Measurements from ENCODE around the gene NLGN1.

The NLGN1 gene

DNA sequence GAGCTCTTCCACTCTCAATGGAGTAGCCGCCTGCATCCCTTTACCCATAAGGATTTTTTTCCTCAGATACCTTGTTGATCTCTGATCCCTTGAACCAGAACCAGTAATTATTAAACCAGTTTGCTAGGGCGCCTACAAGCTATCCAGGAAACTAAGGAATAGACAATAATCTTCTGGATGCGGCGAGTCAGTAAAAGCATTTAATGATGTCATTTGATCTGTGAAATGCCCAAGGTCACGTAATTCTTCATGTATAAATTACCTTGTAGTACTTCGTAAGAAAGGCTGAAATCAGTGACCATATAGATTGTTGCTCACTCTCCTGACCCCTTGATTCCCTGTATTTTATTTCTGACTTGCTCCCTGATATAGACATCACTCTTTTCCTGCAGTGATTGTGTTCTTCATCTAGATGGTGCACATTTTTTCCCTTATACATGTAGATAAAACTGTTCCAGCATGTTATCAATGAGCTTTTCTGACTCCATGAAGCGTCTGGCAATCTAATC lies 913.0 kb downstream of the NLGN1 start:
- DNase-seq = no peak

DNA sequence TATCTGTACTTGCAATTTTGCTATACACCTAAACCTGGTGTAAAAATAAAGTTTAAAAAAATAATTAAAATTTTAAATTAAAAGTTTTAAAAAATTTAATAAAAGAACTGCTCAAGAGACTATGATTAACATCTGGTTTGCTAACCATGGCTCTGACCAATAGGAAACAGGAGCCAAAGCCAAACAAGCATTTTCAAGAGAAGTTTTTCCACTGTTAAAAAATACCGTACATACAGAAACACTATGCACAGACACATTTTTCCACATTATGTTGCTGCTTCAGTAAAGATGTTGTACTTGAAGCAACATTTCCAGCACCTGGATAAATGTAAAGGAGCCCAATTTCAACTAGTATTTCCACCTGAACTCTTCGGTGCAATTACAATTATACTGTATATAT lies 917.7 kb downstream of the NLGN1 start:
- no peak for DNase-seq

DNA sequence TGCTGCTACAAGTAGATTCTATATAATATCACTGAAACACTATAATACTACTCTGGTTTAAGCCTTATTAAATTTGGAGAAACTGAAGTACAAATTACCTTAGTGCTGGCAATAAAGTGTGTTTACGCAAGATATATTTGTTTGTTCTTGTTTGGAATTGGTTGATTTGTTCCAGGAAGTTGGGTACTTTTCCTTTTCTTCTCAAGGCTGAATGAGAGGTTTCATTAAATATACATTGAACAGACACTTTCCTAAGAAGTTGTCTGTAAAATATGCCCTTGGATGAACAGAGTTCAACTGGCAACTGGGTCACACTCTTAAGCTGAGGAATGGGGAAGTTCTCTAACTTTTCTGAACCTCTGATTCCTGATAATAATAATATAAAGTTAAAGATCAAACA lies 919.5 kb downstream of the NLGN1 start:
- DNase-seq = no peak

DNA sequence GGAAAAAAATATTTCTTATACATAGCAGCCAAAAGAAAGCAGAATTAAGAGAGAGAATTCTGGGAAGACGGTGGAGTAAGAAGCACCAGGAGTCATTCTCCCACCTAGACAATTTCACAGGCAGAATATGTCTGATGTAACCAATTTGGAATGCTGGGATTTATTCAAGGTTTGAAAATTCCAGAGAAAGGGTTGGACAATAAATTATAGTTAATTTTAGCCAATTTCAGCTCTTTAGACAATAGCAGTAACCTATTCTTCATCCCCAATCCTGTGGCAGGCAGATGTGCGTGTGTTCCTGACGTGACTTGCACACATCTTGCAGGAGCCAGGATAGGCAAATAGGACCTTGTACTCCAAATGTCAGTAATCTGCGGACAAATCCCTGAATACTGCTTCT lies 920.6 kb downstream of the NLGN1 start:
- no peak for DNase-seq

DNA sequence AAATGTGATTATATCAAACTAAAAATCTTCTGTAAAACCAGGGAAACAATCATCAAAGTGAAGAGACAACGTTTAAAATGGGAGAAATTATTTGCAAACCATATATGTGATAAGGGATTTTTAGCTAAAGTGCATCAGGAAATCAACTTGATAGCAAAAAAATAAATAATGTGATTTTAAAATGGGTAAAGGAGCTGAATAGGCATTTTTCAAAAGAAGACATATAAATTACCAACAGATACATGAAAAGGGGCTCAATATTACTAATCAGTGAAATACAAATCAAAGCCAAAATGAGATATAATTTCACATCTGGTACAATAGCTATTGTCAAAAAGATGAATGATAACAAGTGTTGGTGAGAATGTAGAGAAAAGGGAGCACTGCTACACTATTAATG lies 924.0 kb downstream of the NLGN1 start:
- DNase-seq = no peak

DNA sequence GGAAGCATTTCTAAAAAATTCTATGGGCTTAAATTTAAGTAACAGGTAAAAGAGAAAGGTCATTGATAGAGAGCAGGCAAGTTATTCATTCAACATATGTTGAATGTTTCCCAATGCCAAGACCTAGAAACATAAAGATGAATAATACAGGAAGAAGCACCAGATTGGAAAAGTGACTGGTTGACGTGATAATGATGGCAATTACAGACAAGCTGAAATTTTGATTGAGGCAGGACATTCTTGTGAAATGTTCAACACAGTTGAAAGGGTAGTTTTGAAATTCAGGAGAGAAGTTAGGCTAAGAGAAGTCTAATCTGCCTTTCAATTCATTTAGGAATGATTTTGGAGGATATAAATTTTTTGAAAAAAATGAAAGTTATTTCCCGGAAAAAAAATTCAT lies 925.2 kb downstream of the NLGN1 start:
- no peak for DNase-seq

DNA sequence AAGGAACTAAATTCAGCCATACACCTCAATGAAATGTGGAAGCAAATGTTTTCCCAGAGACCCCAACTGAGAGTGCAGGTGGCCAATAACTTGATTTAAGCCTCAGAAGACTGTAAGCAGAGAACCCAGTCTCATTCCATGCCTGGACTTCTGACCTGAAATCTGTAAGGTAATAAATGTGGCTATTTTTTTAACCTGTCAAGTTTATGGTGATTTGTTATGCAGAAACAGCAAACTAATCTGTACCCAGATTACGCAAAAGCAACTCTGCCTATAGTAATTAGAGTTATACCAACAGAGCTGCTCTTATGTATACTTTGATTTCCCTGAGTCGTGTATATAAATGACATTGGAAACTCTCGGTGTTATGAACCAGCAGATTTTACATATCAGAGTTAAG lies 927.6 kb downstream of the NLGN1 start:
- DNase-seq = no peak

DNA sequence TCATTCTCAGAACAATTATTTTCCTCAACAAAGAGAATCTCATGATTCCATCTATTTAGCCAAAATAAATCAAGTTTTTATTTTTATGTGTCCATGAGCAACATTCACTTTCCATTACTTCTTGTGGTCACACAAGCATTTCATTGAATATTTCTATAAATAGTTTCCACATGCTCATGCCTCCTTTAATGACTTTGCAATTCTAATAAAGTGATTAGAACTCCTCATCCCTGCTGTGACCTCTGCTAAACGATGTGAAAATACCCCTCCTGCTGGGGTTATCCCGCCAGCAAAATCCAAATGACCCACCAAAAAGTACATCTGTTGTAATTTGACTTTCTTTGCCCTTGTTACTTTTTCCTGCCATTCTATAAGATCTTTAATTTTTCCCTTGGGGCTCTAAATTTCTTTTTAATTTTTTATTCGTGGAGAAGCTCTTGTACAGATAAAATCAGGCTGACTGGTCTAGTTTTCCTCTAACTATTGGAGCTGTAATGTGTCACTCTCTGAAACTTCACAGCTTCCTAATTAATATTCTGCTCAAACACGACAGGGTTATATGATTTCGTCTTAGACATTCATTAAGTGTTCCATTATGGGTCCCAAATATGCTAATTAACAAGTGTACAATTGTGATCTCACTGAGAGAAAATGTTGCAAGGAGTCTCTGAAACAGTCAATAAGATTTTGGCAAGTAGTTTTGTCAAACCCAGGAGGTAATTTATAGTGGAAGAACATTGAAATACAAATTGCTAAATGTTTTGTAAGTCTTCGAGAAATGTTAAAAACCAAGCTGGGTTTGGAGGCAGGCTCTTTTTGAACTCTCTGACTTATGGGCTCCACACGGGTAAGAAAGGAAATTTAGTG lies 928.5 kb downstream of the NLGN1 start:
- DNase-seq = no peak

DNA sequence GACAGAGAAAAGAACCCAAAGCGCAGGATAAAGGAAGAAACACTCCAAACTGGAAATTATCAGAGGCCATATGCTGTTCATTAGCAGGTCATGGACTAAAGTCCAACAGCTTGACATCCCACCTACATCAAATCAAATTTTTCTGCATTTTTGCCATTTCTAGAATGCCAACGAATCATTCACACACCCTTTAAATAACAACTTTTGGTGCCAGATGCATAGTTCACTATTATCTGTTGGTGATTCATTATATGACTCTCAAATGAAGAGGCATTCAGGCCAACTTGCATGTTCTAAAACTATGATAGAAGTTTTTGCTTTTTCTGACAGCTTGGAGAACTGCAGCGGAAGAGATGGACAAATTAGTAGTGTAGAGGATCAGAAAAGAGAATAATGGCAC lies 931.8 kb downstream of the NLGN1 start:
- no peak for DNase-seq

DNA sequence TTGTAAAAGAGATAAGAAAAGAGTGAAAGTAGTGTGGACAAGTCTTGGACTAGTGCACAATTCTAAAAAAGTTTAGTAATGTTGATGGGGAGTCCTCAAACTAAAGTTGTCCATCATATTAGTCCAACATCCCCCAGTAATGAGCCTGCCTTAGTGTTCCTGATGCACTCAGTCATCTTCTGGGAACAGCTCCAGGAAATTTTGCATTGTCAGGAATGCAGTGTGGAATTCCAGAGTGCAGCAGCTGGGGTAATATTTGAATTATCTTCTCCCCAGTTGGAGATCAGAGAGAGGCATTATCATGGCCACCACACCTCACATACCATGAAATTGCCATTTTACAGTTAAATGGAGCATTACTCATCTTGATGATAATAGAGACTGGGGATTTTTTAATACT lies 932.8 kb downstream of the NLGN1 start:
- DNase-seq = no peak

DNA sequence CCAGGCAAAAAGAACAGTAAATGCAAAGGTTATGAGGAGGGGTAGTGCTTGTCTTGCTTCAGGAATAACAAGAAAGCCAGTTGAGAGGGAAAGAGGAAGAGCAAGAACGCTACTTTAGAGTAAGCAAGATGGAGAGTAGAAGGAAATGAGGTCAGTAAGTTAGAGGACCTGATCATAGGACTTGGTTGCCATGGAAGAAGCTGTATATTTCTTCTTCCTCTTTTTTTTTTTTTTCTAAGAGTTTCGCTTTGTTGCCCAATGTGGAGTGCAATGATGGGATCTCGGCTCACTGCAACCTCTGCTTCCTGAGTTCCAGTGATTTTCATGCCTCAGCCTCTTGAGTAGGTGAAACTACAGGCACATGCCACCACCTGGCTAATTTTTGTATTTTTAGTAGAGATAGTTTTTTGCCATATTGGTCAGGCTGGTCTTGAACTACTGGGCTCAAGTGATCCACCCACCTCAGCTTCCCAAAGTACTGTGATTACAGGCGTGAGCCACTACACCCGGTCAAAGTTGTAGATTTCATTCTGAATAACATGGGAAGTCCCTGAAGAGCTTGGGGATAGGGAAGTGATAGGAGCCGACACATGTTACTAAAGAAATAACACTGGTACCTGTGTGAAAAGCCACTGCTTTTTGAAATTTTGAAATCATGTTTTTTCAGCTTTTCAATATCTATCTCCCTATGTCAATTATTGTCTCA lies 933.7 kb downstream of the NLGN1 start:
- DNase-seq = peak; percentile 53 to 92 (median 78)

DNA sequence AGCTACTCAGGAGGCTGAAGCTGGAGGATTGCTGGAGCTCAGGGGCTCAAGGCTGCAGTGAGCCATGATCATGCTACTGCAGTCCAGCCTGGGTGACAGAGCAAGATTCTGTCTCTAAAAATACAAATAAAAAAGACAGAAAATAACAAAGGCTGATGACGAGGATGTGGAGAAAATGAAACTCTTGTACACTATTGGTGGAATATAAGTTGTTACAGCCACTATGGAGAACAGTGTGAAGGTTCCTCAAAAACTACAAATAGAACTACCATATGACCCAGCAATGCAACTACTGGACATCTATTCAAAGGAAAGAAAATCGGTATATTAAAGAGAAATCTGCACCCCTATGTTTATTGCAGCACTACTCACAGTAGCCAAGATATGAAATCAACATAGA lies 934.8 kb downstream of the NLGN1 start:
- DNase-seq = peak in 3 of 4 experiments; percentile 7 to 64 (median 58)

DNA sequence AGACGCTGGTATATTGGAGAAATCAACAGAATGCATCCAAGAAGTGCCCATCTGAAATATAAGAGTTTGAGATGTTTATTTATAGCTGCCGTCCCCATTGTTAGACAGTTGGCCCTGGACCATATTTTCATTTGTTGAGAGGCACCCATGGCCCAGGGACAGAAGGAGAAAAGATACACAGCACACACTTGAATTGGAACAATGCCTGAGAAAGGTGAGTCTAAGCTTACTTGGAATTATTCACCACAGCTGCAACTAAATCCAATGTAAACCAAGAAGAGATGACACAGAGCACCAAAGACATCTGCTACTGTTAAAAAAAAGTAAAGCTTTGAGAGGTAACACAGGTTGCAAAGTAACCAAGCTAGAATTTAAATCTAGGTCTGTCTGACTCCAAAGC lies 936.1 kb downstream of the NLGN1 start:
- DNase-seq = no peak

DNA sequence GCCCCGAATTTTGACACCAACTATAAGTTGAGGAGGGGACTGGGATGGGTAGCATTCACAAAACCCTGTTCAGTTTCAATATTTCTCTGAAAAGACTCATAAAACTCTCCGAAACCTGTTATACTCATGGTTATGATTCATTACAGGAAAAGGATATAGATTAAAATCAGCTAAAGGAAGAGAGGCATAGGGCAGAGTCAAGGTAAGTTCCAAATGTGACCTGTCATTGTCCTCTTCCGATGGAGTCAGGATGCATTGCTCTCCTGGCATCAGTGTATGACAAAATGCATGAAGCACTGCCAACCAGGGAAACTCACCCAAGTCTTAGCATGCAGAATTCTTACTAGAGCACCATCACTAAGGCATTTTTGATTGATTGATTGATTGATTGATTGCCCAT lies 936.6 kb downstream of the NLGN1 start:
- DNase-seq = no peak

DNA sequence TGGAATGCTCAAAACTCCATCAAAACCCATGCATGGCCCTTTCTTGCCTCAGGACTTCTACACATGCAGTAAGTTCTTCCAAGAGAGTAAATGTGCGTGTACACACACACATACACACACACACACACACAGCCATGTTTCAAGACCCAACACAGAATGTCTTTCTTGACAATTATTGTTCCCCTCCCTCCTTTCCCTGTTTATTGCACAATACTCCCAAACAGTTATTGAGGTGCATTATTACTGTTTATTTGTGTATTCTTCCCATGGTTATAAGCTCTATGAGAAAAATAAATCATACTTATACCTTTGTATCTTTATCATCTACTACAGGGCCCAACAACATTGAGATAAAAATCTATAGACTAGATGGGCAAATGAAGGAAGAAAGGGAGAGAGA lies 937.8 kb downstream of the NLGN1 start:
- DNase-seq = no peak

DNA sequence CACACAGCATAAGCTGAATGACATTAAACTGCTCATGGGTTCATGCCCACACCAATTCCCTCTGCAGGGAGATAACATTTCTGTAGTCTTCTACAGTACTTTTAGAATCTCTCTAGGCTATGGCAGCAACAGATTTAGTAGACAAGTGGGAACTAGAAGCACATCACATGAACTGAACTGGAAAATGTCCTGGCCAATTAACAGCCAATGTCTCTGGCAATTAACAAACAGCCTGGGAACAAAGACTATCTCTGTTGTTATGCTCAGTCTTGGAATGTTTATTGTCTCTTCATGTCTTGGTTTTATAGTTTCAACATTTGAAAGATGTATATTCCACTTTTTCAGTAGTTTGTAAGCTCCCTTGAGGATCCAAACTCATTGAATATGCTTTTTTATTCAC lies 938.4 kb downstream of the NLGN1 start:
- DNase-seq = no peak

Measured in suppressor macrophage (primary cell).